HG03575 (cell line): ENCODE measurements around the gene CCT6A.
A peak's percentile ranks its signal among the peaks of the same experiment; 100 is the strongest.
"Not testable (repeated sequence)": the region's sequence is repeated elsewhere in the genome, so short reads cannot be mapped to it uniquely, and the experiment has no call there.

Experiments used
- ATAC-seq: cut with Tn5 transposase; IDR thresholded peaks from one replicate; pipeline ENCODE4 v1.9.1; 2021; ENCODE audit not compliant: unreplicated experiment, insufficient number of reproducible peaks, low FRiP score; ENCODE audit errors: extremely low read depth

CCT6A gene, protein sequence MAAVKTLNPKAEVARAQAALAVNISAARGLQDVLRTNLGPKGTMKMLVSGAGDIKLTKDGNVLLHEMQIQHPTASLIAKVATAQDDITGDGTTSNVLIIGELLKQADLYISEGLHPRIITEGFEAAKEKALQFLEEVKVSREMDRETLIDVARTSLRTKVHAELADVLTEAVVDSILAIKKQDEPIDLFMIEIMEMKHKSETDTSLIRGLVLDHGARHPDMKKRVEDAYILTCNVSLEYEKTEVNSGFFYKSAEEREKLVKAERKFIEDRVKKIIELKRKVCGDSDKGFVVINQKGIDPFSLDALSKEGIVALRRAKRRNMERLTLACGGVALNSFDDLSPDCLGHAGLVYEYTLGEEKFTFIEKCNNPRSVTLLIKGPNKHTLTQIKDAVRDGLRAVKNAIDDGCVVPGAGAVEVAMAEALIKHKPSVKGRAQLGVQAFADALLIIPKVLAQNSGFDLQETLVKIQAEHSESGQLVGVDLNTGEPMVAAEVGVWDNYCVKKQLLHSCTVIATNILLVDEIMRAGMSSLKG

DNA sequence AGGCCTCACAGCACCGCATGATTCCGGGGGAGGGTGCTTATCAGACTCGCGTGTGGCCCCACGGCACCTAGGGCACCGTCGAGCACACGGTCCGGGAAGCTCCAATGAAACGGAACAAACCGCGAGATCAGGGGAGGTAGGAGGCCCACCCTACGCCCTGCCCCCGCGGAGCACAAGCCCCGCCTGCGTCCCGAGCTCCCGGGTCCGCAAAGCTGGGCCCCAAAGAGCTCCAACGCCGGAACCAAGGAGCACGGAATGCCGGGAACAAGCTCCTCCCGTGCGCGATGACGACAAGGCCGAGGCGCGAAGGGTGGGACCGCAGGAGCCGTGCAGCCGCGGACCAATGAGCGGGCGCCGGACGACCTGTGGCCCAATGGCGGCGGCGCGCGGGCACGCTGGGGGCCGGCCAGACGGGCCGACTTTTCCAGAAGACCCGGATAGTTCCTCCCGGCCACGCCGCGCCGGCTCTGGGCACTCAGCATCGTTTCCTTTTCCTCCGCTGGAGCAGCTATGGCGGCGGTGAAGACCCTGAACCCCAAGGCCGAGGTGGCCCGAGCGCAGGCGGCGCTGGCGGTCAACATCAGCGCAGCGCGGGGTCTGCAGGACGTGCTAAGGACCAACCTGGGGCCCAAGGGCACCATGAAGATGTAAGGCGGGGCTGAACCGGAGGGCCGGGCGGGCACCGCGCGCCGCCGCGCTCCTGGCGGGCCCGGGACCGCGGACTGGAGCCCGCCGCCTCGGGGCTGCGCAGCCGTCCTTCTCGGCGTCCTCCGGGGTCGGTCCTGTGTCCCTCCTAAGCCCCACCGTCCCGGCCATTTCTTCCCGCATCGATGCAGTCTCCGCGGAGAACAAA, at the start of gene CCT6A, which contains the start of gene PSPH:
Gene CCT6A, plus strand, starts transcription at position 427 of the 853 bp plus-strand sequence. Its CDS starts 84 bp downstream, at position 511.
Gene PSPH, minus strand, starts transcription at position 106 of the 853 bp plus-strand sequence. CDS start 30,232 bp downstream, outside the sequence.
- peak; percentile 77 for ATAC-seq

DNA sequence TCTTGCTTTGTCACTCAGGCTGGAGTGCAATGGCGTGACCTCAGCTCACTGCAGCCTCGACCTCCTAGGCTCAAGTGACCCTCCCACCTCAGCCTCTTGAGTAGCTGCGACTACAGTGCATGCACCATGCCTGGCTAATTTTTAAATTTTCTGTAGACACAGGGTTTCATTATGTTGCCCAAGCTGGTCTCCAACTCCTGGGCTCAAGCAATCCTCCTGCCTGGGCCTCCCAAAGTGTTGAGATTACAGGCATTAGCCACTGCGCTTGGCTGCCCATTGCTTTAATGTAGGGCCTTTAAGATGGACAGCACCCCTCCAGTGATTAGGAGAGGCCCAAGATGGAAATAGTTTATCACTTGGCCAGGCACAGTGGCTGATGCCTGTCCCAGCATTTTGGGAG, 47.8 kb upstream of the CCT6A start:
- ATAC-seq, result no peak

DNA sequence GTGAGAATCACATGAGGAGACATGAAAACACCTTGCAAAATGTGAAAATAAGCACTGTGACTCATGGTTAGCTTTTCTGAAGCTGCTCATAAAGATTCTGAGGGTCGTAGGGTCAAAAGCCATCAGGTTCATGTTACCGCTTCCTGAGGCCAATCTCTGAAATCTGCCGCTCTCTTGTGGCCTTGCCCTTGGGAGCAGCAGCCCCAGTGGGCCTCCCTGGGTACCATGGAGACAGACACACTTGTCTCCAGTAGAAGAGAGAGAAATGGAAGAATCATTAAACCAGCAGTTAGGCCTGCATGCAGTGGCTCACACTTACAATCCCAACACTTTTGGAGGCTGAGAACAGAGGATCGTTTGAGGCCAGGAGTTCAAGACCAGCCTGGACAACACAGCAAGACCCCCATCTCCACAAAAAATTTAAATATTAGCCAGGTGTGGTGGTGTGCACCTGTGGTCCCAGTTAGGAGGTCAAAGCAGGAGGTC, 44.4 kb upstream of the CCT6A start:
- no peak for ATAC-seq

DNA sequence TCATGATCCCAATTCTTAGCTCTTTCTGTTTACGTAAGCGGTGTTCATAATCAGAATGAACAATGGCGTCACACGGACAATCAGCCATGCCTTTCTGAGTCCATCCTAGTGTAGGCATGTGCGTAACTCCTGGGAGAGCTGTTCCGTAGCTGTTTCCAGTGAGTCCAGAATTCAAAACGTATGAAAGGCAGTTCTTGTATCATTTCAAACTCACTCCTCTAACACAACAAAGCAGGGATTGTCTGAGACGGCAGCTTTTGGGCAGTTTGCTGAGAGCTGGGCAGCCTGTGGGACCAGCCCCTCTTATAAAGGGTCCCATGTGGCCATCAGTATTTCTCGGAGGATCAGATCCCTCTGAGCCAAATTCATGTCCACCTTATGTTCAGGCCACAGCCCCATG, 43.7 kb upstream of the CCT6A start:
- ATAC-seq, result no peak

DNA sequence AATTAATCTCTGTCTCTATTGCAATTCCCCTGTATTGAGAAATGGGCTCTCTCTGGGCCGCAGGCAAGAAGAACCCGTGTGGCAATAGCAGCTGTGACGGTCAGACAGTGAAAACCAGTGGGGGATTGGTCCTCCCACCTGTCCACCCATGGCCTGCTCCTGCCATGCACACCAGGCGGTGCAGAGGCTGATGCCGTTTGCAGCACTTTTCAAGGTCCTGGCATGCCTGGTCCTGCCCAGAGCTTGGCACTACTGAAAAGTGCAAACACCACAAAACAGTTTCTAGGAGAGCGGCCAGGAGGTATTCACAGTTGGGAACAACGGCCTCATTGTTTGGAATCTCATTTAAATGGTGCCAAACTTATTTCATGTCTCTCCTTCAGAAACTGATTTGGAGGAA, 41.9 kb upstream of the CCT6A start:
- no peak for ATAC-seq

DNA sequence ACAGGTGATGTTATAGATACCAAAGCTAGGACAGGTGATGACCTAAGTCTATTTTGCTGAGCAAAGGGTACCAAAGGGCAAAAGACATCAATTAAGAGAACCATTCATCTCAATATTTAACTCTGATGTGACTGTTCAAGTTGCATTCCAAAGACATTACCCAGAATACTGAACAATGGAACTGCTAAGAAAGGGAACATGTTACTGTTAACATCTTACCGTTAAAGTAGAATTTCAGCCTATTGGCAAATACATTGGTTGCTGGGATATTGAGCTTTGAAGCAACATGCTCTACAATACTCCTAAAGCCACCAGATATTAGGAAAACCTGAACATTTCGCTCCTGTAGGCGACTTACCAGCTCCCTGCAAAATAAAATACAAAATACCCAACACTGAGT, 34.5 kb upstream of the CCT6A start:
- ATAC-seq, result not testable (repeated sequence)

DNA sequence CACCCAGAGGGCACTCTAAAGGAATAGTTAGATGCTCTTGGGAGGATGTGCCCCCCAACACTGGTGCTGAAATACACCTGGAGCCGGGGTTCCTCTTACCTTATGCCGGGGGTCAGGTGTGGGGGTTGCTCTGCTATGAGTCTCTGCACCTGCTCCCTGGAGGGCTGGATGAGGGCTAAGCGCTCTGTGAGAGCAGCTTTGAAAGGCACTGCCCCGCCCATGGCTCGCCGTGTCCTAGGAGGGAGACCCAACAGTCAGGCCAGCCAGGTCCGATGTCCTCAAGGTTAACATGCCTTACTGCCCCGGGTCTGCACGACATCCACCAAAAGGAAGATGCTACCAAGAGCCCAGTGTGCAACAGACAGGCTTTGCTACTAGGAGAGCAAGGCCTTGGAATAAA, 32.1 kb upstream of the CCT6A start:
- no peak for ATAC-seq

DNA sequence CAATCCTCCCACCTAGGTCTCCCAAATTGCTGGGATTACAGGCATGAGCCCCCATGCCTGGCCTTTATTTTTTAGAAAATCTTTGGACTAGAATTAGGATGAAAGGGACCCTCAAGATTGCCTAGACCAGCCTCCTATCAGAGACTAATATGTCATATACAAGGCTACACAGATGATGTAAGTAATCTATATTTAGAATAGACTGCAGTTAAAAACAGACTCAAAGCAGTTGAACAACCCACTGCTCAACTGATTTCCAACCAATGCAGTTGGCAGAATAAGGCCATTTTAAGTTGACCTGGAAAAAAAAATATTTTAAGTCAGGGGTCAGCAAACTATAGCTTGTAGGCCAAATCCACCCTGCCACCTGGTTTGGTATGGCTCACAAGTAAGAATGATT, 28.1 kb upstream of the CCT6A start:
- ATAC-seq, result no peak

DNA sequence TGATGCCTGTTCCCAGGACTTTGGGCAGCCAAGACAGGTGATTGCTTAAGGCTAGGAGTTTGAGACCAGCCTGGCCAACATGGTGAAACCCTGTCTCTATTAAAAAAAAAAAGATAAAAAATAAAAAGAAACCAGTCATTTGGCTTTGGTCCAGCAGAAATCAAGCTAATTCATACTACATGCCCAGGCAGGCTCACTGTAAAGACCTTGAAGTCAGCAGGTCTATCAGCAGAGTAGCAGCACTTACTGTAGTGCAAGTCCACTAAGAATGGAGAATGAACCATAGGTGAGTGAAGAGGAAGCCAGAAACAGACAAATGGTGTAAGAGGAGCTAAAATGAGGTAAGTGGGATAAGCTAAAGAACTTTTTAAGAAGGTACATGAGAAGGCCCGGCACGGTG, 25.0 kb upstream of the CCT6A start:
- ATAC-seq, result no peak

DNA sequence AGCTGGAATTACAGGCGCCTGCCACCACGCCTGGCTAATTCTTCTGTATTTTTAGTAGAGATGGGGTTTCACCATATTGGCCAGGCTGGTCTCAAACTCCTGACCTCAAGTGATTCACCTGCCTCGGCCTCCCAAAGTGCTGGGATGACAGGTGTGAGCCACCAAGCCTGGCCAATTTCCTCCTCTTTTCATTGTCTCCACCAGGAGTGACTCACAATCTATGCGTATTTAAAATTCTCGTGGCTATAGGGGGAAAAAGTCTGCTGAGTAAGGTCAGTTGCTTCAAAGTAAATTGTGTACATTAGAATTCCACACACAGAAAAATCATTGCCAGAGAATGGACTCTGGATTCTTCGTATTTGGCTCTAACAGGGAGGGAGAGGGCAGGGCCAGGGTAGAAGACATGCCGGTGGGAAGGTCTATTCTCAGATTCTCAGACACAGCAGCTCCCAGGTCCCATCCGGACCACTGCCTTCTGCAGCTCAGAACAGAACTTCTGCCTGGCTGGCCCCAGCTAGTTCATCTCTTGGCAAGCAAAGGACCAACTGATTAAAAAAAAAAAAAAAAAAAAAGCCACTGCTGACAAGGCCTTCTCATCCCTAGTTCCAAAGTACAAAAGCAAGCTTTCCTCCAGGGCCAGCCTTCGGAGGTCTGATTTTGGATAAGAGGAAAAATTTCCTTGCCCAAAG, 22.5 kb upstream of the CCT6A start:
- no peak for ATAC-seq

DNA sequence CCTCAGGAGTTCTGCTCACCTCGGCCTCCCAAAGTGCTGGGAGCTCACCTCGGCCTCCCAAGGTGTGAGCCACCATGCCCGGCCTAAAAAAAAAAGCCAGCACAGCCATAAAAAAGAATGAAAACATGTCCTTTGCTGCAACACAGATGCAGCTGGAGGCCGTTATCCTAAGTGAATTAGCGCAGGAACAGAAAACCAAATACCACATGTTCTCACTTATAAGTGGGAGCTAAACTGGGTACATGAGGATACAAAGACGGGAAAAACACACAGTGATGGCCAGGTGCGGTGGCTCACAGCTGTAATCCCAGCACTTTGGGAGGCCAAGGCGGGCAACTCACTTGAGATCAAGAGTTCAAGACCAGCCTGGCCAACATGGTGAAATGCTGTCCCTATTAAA, 21.2 kb upstream of the CCT6A start:
- no peak for ATAC-seq

DNA sequence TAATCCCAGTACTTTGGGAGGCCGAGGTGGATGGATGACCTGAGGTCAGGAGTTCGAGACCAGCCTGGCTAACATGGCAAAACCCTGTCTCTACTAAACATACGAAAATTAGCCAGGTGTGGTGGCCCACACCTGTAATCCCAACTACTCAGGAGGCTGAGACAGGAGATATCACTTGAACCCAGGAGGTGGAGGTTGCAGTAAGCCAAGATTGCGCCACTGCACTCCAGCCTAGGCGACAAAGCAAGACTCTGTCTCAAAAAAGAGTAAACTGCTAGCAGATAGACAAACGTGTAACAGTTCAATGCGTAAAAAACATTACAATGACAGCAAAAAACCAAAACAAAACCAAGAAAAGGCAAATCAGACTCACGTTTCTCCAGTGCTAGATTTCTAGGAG, 20.0 kb upstream of the CCT6A start:
- not testable (repeated sequence) for ATAC-seq

DNA sequence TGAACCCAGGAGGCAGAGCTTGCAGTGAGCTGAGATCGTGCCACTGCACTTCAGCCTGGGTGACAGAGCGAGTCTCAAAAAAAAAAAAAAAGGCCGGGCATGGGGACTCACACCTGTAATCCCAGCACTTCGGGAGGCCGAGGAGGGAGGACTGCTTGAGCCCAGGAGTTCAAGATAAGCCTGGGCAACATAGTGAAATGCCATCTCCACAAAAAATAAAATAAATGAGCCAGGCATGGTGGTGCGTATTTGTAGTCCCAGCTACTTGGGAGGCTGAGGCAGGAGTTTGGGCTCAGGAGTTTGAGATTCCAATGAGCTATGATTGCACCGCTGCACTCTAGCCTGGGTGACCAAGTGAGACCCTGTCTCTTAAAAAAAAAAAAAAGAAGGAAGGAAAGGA, 19.0 kb upstream of the CCT6A start:
- not testable (repeated sequence) for ATAC-seq

DNA sequence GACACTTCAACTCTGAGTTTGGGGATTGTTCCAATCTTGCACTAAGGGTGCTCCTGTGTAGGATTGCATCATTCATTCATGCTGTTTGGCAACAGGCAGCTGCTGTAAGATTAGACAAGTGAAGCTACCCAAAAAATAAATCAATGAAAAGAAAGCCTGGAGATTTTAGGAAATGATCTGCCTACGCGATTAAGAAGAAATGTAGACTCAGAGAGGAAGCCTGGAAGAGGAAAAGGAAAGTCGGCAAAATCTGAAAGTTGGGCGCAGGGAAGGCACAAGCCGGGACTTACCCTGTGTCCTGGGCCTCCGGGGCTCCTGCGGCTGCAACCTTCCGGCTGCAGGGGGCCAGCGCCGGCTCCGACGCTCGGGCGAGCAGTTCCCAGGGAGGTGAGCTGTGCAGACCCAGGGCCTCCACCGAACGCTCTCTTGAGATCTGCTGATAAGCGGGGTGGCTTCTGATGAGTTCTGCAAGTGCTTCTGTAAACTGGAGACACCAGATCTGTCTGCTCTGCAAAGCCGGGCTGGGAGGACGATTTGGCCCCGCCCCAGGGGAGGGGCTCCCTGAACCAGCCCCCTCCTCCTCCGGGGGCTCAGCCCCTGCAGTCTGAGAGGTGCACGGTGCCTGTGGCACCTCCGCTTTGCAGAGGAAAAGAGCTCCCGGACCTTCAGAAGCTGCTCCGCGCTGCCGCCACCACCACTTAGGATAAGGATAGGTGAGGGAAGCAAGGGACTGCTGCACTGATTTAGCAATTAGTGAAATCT, 17.7 kb upstream of the CCT6A start:
- peak; percentile 89 for ATAC-seq

DNA sequence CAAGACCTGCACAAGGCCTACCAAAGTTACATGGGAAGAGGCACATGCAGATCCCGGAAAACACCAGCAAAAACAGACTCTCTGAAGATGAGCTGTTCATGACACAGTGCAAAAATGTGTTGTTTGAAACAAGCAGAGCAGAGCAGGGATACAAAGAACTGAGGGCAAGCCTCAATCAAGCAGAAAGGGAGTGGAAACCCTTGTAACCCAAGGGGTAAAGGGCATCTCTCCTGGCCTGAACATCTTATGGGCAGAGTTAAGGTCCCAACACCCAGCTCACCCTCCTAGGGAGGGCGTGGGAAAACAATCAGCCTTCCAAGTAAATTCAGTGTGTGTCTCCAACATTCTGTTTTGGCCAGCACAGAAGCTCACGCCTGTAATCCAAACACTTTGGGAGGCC, 10.8 kb upstream of the CCT6A start:
- no peak for ATAC-seq

DNA sequence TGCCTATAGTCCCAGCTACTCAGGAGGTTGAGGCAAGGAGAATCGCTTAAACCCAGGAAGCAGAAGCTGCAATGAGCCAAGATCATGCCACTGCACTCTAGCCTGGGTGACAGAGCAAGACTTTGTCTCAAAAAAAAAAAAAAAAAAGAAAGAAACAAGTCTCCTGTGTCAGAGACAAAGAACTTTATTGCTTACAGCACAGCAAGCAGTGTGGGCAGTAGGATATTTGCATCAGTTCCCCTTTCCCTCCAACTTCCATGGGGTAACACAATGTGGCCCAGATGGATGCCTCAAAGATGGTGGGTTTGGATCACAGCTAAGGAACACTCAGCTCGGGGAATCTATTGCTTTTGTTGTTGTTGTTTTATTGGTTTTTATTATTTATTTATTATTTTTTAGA, 5.8 kb upstream of the CCT6A start:
- not testable (repeated sequence) for ATAC-seq

DNA sequence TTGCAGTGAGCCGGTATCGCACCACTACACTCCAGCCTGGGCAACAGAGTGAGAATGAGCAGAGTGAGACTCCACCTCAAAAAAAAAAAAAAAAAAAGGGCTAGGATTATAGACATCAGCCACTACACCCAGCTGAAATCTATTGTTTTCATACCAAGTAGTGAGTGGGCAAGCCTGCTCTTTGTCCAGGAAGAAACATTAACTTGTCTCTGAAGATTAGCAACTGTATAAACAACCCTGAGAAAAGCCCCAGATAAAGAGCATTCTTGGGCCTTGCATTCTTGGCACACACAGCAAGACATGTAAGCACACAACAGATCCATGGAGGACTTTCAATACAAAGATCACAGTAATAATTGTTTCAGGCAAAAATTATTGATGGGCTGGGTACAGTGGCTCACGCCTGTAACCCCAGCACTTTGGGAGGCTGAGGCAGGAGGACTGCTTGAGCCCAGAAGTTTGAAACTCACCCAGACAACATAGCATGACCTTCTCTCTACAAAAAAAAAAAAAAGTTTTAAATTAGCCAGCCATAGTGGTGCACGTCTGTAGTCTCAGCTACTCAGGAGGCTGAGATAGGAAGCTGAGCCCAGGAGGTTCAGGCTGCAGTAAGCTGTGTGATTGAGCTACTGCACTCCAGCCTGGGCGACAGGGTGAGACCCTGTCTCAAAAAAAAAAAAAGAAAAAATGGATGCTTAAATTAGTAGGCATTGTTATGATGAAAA, 4.7 kb upstream of the CCT6A start:
- no peak for ATAC-seq
